IPS DF 6.9 (cell line): Measurements from ENCODE around the gene HDGFL2.

Source experiments
- DNase-seq: peaks from one replicate; pipeline ENCODE4 v3.0.0-alpha.2; 2013; ENCODE audit warnings: low read depth, low spot score
- H3K27ac ChIP-seq: one replicate; pipeline ENCODE4 v1.5.1; 2013; ENCODE audit warnings: low read length, control low read depth
- H3K27me3 ChIP-seq: 2 replicates; pipeline ENCODE4 v1.6.1; 2013; ENCODE audit warnings: mild to moderate bottlenecking, low read length; ENCODE audit not compliant: control insufficient read depth, insufficient read depth
- H3K36me3 ChIP-seq: 2 replicates; pipeline ENCODE4 v1.6.1; 2013; ENCODE audit warnings: low read length; ENCODE audit not compliant: control insufficient read depth, insufficient read depth
- H3K4me1 ChIP-seq: 2 replicates; pipeline ENCODE4 v1.6.1; 2013; ENCODE audit warnings: low read length; ENCODE audit not compliant: control insufficient read depth, insufficient read depth
- H3K4me3 ChIP-seq: 2 replicates; pipeline ENCODE4 v1.5.1; 2013; ENCODE audit warnings: mild to moderate bottlenecking, low read length
- H3K9me3 ChIP-seq: 2 replicates; pipeline ENCODE4 v1.6.1; 2013; ENCODE audit warnings: low read length, inconsistent platforms; ENCODE audit not compliant: control insufficient read depth, insufficient read depth
- WGBS: extraction: QIAGEN DNeasy Blood & Tissue Kit; methylation state at CpG from one replicate; pipeline ENCODE4 v1.1.7; 2013; ENCODE audit warnings: mixed read lengths, missing lambda C conversion rate; ENCODE audit not compliant: insufficient read length, insufficient coverage; 5-methylcytosine and 5-hydroxymethylcytosine counted together

The HDGFL2 gene

DNA sequence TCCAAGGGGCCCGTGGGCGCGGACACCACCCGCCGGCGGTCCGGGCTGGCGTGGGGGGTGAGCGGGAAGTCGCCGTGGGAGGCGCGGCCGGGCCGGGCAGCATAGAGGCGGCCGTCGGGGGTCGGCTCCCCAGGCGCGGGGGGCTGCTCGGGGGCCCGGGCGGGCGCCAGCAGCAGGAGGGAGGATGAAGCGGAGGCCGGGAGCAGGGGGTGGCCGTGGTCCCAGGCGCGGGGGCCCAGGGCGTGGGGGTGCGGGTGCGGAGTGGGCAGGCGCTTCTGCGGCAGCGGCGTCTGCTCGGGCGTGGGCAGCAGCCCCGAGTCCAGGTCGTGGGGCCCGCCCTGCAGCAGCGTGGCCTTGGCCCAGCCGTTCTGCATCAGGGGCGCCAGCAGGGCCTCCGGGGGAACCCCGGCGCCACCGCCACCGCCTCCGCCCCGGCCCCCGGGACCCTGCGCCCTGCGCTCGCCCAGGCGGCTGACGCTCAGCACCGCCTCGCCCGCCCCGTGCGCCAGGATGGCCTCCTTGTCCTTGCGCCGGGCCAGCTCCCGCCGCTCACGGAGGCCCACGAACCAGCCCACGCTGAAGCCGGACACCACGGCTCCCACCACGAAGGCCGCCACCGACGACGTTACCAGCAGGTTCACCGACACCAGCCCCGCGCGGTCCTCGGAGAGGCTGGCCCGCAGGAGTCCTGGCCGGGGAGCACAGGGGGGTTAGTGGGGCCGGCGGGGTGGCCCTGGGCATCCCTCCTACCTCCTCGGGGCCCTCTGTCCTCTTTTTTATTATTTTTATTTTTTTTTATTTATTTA is 71.9 kb downstream of the HDGFL2 start:
- H3K4me1 ChIP-seq, result no peaks in the 10 kb centered on the region
- H3K27me3 ChIP-seq, result no peaks in the 10 kb centered on the region
- no peak for DNase-seq
- peaks cover 8% of the 10 kb centered on the region for H3K36me3 ChIP-seq
- no peak overlapping the region for H3K27ac ChIP-seq
- WGBS, result no CpG with 5 or more reads among the region's 87 CpGs
- H3K9me3 ChIP-seq, result no peaks in the 10 kb centered on the region
- no peak overlapping the region for H3K4me3 ChIP-seq

DNA sequence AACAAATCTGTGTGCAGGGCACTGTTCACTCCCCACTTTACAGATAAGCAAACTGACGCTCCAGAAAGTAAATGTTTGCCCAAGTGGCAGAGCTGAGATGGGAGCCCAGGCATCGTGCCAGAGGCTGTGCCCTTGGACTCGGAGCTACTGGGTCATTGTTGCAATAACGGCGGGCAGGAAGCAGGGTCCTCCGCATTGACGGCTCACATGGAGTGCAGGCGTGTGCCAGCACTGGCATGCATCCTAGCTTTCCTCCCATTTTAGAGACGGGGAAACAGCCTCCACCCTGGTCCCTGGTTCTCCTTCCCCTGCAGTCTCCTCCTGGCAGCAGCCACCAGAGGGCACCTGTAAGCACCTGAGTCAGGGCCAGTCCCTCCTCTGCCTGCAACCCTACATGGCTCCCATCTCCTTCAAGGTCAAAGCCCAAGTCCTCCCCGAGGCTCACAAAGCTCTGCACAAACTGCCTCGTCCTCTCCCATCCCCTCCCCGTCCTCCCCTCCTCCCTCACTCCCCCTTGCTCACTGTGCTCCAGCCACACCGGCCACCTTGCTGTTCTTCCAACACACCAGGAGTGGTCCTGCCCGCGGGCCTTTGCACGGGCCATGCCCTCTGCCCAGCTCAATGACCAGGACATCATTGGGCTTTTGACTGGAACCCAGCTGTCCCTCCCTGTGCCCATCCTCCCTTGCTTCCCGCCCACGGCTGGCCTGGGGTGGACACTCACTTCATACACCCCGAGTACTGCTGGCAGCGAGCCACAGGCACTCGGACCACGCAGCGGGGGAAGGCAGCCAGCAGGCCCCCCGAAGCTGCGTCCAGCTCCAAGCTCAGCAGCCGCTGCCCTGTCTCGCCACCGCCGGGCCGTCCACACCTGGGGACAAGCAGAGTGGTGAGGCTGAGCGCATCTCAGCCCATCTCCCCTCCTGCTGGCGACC is 75.5 kb downstream of the HDGFL2 start:
- Histone ChIP-seq H3K4me3 (no peak overlapping the region), H3K4me1 (no peaks in the 10 kb centered on the region), H3K27ac (no peak overlapping the region), H3K27me3 (no peaks in the 10 kb centered on the region), H3K9me3 (no peaks in the 10 kb centered on the region), H3K36me3 (peaks cover 17% of the 10 kb centered on the region)
- DNase-seq, result no peak
- WGBS, result no CpG with 5 or more reads among the region's 32 CpGs

DNA sequence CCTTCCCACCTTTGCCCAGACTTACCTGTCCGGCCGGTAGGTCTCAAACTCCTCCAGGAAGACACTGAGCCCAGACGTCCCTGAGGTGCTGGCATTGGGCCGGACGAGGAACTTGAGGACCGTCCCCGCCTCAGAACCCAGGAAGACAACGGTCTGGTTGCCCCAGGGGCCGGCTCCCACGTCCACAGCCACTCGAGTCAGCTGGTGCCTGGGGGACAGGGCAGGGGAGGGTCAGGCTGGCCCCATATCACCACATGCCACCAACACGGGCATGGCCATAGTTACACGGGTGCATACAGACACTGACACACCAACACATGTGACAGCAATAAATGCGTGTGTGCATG is 76.1 kb downstream of the HDGFL2 start:
- no CpG with 5 or more reads among the region's 14 CpGs for WGBS
- H3K4me3 ChIP-seq, result no peak overlapping the region
- DNase-seq, result no peak
- H3K27me3 ChIP-seq, result no peaks in the 10 kb centered on the region
- no peak overlapping the region for H3K27ac ChIP-seq
- no peaks in the 10 kb centered on the region for H3K9me3 ChIP-seq
- peaks cover 17% of the 10 kb centered on the region for H3K36me3 ChIP-seq
- no peaks in the 10 kb centered on the region for H3K4me1 ChIP-seq

DNA sequence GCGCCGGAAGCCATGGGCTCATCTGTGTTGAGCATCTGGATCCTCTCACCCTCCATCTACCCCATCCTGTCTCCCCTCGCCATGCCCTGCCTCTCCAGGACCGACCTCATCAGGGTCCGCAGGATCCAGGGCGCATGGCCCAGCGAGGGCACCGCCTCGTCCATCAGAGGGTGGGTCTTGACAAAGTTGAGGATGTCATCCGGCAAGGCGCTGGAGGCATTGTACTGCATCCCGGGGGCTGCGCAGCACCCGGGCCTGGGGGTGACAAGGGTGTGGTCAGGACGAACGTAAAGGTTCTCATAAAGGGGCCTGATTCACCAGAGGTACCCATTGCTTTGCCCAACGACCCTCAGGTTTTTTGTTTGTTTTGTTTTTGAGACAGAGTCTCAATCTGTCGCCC is 77.9 kb downstream of the HDGFL2 start:
- WGBS, result no CpG with 5 or more reads among the region's 18 CpGs
- no peaks in the 10 kb centered on the region for H3K27me3 ChIP-seq
- no peak for DNase-seq

DNA sequence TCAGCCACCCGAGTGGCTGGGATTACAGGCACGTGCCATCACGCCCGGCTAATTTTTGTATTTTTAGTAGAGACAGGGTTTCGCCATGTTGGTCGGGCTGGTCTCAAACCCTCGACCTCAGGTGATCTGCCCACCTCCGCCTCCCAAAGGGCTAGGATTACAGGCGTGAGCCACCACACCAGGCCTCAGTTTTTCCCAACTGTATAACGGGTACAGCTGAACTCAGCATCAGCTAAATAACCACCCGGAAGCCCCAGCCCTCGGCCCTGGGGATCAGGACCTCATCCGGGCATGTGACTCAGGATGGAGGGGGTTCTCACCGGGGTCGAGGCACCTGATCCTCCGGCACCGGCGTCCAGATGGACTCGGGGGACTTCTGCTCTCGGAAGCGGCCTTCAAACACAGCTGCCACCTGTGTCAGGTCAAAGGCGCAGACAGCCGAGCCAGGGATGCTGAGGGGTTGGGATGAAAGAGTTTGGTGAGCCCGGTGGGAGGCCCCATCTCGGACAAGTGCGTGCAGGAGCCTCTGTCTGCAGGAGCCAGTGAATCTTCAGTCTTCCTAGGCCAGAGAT is 78.5 kb downstream of the HDGFL2 start:
- no peaks in the 10 kb centered on the region for H3K27me3 ChIP-seq
- H3K4me3 ChIP-seq, result no peak overlapping the region
- no CpG with 5 or more reads among the region's 26 CpGs for WGBS
- no peak for DNase-seq
- no peak overlapping the region for H3K27ac ChIP-seq
- H3K9me3 ChIP-seq, result no peaks in the 10 kb centered on the region
- no peaks in the 10 kb centered on the region for H3K4me1 ChIP-seq
- peaks cover 30% of the 10 kb centered on the region for H3K36me3 ChIP-seq

More for the DNA sequence above, 77.9 kb downstream of the HDGFL2 start:
- Histone ChIP-seq H3K9me3 (no peaks in the 10 kb centered on the region), H3K36me3 (peaks cover 27% of the 10 kb centered on the region), H3K4me1 (no peaks in the 10 kb centered on the region), H3K27ac (no peak overlapping the region), H3K4me3 (no peak overlapping the region)
